ENCODE data around the gene OR4N5. TPM values are rescaled to one million over a fixed set of nuclear protein-coding genes. Genes with fewer than 3 reads are reported as not detected.

The OR4N5 gene
- total RNA-seq, 1 experiment from 2014 or later = not detected

GRCh38 chr14:20190596-20190995, 52.0 kb downstream of the OR4N5 start, which contains the start of gene OR11G2:
Gene OR11G2, plus strand, starts transcription at chr14:20190896. Its CDS starts 6,542 bp downstream, at chr14:20197438.
- in situ Hi-C loops (cut with HindIII; ENCODE audit: low pct_unique_long_range_greater_than_20kb, low sequenced_read_pairs) = no loop called here
- no peak for DNase-seq (ENCODE audit: low read depth)

DNA sequence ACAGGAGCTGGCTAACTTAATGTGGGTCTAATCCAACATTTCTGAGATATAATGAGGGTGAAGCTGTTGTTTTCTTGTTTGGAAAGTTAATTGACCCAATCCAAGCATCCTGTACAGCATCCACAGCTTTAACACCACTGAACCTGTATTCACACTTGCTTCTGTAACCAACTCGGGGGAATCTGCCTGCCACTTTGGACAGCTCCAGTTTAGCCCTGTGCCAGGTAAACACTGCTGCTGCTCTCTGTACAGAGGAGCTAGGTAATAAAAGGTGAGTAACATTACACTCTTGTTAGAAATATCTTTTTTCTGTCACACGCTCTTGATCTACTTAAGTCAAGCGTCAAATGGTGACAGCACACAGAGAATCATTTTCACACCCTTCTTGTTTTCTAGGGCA, 52.8 kb downstream of the OR4N5 start:
- in situ Hi-C loops (cut with HindIII; ENCODE audit: low pct_unique_long_range_greater_than_20kb, low sequenced_read_pairs) = no loop called here
- no peak for DNase-seq (ENCODE audit: low read depth)

- DNase-seq (ENCODE audit: low read depth) = no peak
- in situ Hi-C loops (cut with HindIII; ENCODE audit: low pct_unique_long_range_greater_than_20kb, low sequenced_read_pairs) = no loop called here
These were observed 55.5 kb downstream of the OR4N5 start for GRCh38 chr14:20194101-20194500.

Other genes with a start within 250 kb of the OR4N5 start
- not detected in 2 replicates for gene OR4K5, start 218.2 kb upstream of the OR4N5 start, total RNA-seq (2014; rRNA removed; shearing (Covaris generic); ENCODE audit: low replicate concordance)
- gene OR4K1, start 207.9 kb upstream of the OR4N5 start, total RNA-seq (2014; rRNA removed; shearing (Covaris generic); ENCODE audit: low replicate concordance) = not detected in 2 replicates
- not detected in 2 replicates for gene OR4K15, start 163.2 kb upstream of the OR4N5 start, total RNA-seq (2014; rRNA removed; shearing (Covaris generic); ENCODE audit: low replicate concordance)
- not detected in 2 replicates for gene OR4Q2, start 136.7 kb upstream of the OR4N5 start, total RNA-seq (2014; rRNA removed; shearing (Covaris generic); ENCODE audit: low replicate concordance)
- not detected in 2 replicates for gene OR4K14, start 119.5 kb upstream of the OR4N5 start, total RNA-seq (2014; rRNA removed; shearing (Covaris generic); ENCODE audit: low replicate concordance)
- not detected in 2 replicates for gene OR4K13, start 102.8 kb upstream of the OR4N5 start, total RNA-seq (2014; rRNA removed; shearing (Covaris generic); ENCODE audit: low replicate concordance)
- gene OR4L1, start 78.8 kb upstream of the OR4N5 start, total RNA-seq (2014; rRNA removed; shearing (Covaris generic); ENCODE audit: low replicate concordance) = not detected in 2 replicates
- gene OR4K17, start 28.1 kb upstream of the OR4N5 start, total RNA-seq (2014; rRNA removed; shearing (Covaris generic); ENCODE audit: low replicate concordance) = not detected in 2 replicates
- not detected in 2 replicates for gene OR11G2, start 52.1 kb downstream of the OR4N5 start, total RNA-seq (2014; rRNA removed; shearing (Covaris generic); ENCODE audit: low replicate concordance)
- gene OR11H6, start 84.9 kb downstream of the OR4N5 start, total RNA-seq (2014; rRNA removed; shearing (Covaris generic); ENCODE audit: low replicate concordance) = not detected in 2 replicates
- not detected in 2 replicates for gene OR11H7, start 90.2 kb downstream of the OR4N5 start, total RNA-seq (2014; rRNA removed; shearing (Covaris generic); ENCODE audit: low replicate concordance)
- not detected in 2 replicates for gene OR11H4, start 100.5 kb downstream of the OR4N5 start, total RNA-seq (2014; rRNA removed; shearing (Covaris generic); ENCODE audit: low replicate concordance)
- 17.6 and 20.4 TPM in 2 replicates for gene TTC5, start 167.1 kb downstream of the OR4N5 start, total RNA-seq (2014; rRNA removed; shearing (Covaris generic); ENCODE audit: low replicate concordance)
- 58.6 and 79.1 TPM in 2 replicates for gene CCNB1IP1, start 194.5 kb downstream of the OR4N5 start, total RNA-seq (2014; rRNA removed; shearing (Covaris generic); ENCODE audit: low replicate concordance)
- 6.0 and 13.7 TPM in 2 replicates for gene PARP2, start 204.8 kb downstream of the OR4N5 start, total RNA-seq (2014; rRNA removed; shearing (Covaris generic); ENCODE audit: low replicate concordance)